SU-DHL-6 (cell line): ENCODE data around the gene TRPV2.

Experiments
- H2AFZ ChIP-seq: fragments of 200-600 bp; sonication (generic); 2 replicates; pipeline ENCODE4 v1.6.1; 2014; ENCODE audit warnings: low read depth, mild to moderate bottlenecking, moderate library complexity, mixed read lengths, antibody characterized with exemption, low read length; ENCODE audit not compliant: severe bottlenecking
- H3F3A ChIP-seq: fragments of 200-600 bp; shearing (Covaris generic); 2 replicates; pipeline ENCODE4 v1.6.0; 2016; ENCODE audit warnings: antibody characterized with exemption, mild to moderate bottlenecking; ENCODE audit not compliant: insufficient read depth
- H3K27ac ChIP-seq: fragments of 200-600 bp; sonication (generic); 2 replicates; pipeline ENCODE4 v1.5.1; 2016; ENCODE audit warnings: low read depth, mild to moderate bottlenecking, low read length, moderate library complexity, mixed read lengths
- H3K27me3 ChIP-seq: fragments of 200-600 bp; sonication (generic), shearing (Covaris generic); 2 replicates; pipeline ENCODE4 v1.6.0; 2014; ENCODE audit warnings: mild to moderate bottlenecking, low read length
- H3K36me3 ChIP-seq: fragments of 200-600 bp; sonication (generic); 2 replicates; pipeline ENCODE4 v1.6.1; 2014; ENCODE audit warnings: mild to moderate bottlenecking, low read length, mixed read lengths
- H3K4me2 ChIP-seq: fragments of 300-600, 200-600 bp; shearing (Covaris generic), sonication (generic); 2 replicates; pipeline ENCODE4 v1.6.0; 2014; ENCODE audit warnings: low read length, low read depth, mild to moderate bottlenecking; ENCODE audit not compliant: poor library complexity, severe bottlenecking
- H3K4me3 ChIP-seq: fragments of 200-600 bp; sonication (generic); 2 replicates; pipeline ENCODE4 v1.5.1; 2014; ENCODE audit warnings: antibody characterized with exemption, low read length, mild to moderate bottlenecking, mixed read lengths; ENCODE audit not compliant: insufficient read depth, poor library complexity, severe bottlenecking
- H3K79me2 ChIP-seq: fragments of 200-600 bp; sonication (generic); 2 replicates; pipeline ENCODE4 v1.6.1; 2014; ENCODE audit warnings: mild to moderate bottlenecking, low read length, moderate library complexity; ENCODE audit not compliant: insufficient read depth
- H3K9ac ChIP-seq: fragments of 200-600 bp; sonication (generic); 2 replicates; pipeline ENCODE4 v1.7.0; 2014; ENCODE audit warnings: mild to moderate bottlenecking, low read length
- H3K9me2 ChIP-seq: fragments of 200-600 bp; sonication (generic); replicated peaks from 2 replicates; pipeline ENCODE4 v1.6.1; 2014; ENCODE audit warnings: low read length; ENCODE audit not compliant: insufficient read depth
- H3K9me3 ChIP-seq: fragments of 200-600 bp; sonication (generic); 2 replicates; pipeline ENCODE4 v1.6.1; 2014; ENCODE audit warnings: low read length, mixed read lengths; ENCODE audit not compliant: insufficient read depth
- H4K20me1 ChIP-seq: fragments of 200-600 bp; sonication (generic); 2 replicates; pipeline ENCODE4 v1.6.1; 2014; ENCODE audit warnings: low read depth, mild to moderate bottlenecking, antibody characterized with exemption, low read length, moderate library complexity, mixed read lengths
- CTCF ChIP-seq: fragments of 200-600 bp; sonication (generic); IDR thresholded peaks from one replicate; pipeline ENCODE4 v1.5.1; 2017; ENCODE audit warnings: antibody characterized with exemption, mild to moderate bottlenecking, low read length, moderate library complexity; ENCODE audit not compliant: insufficient read depth, poor library complexity, severe bottlenecking
- EZH2phosphoT487 ChIP-seq: fragments of 200-600 bp; sonication (generic), shearing (Covaris generic); conservative IDR thresholded peaks from 2 replicates; pipeline ENCODE4 v1.6.1; 2018; ENCODE audit warnings: mild to moderate bottlenecking, antibody characterized with exemption, low read length, moderate library complexity, mixed read lengths

The TRPV2 gene

GRCh38 chr17:16429083-16429482, 13.7 kb downstream of the TRPV2 start:
- no peaks in the 10 kb centered on the region for H3K36me3 ChIP-seq
- no peaks in the 10 kb centered on the region for H3K9me3 ChIP-seq
- no peaks in the 10 kb centered on the region for H3K27me3 ChIP-seq
- H4K20me1 ChIP-seq, result no peaks in the 10 kb centered on the region
- no peaks in the 10 kb centered on the region for H3K9me2 ChIP-seq
- no peaks in the 10 kb centered on the region for H3K79me2 ChIP-seq
- H2AFZ ChIP-seq, result no peak overlapping the region
- TF ChIP-seq EZH2phosphoT487 (no peak), CTCF (no peak)
- no peak overlapping the region for H3K27ac ChIP-seq
- H3F3A ChIP-seq, result no peaks in the 10 kb centered on the region
- no peak overlapping the region for H3K9ac ChIP-seq
- no peak overlapping the region for H3K4me2 ChIP-seq
- H3K4me3 ChIP-seq, result no peak overlapping the region

- H4K20me1 ChIP-seq, result no peaks in the 10 kb centered on the region
- H3K79me2 ChIP-seq, result no peaks in the 10 kb centered on the region
- H3K9ac ChIP-seq, result no peak overlapping the region
- no peaks in the 10 kb centered on the region for H3K27me3 ChIP-seq
- H3K27ac ChIP-seq, result no peak overlapping the region
- no peaks in the 10 kb centered on the region for H3F3A ChIP-seq
- H3K4me2 ChIP-seq, result no peak overlapping the region
- no peak overlapping the region for H2AFZ ChIP-seq
- H3K4me3 ChIP-seq, result no peak overlapping the region
- no peaks in the 10 kb centered on the region for H3K36me3 ChIP-seq
- H3K9me2 ChIP-seq, result no peaks in the 10 kb centered on the region
- H3K9me3 ChIP-seq, result no peaks in the 10 kb centered on the region
- TF ChIP-seq CTCF (no peak), EZH2phosphoT487 (no peak)
Observed at GRCh38 chr17:16430650-16431049, 15.3 kb downstream of the TRPV2 start.

GRCh38 chr17:16432017-16432416, 16.6 kb downstream of the TRPV2 start:
- no peak overlapping the region for H3K4me3 ChIP-seq

More at GRCh38 chr17:16432017-16432416, 16.6 kb downstream of the TRPV2 start:
- Histone ChIP-seq H2AFZ (no peak overlapping the region), H4K20me1 (no peaks in the 10 kb centered on the region), H3K9ac (no peak overlapping the region), H3K27me3 (no peaks in the 10 kb centered on the region), H3K9me3 (no peaks in the 10 kb centered on the region), H3K9me2 (no peaks in the 10 kb centered on the region), H3K4me2 (no peak overlapping the region), H3K79me2 (no peaks in the 10 kb centered on the region), H3F3A (no peaks in the 10 kb centered on the region), H3K36me3 (no peaks in the 10 kb centered on the region), H3K27ac (no peak overlapping the region)
- TF ChIP-seq CTCF (no peak), EZH2phosphoT487 (no peak)
